Breast epithelium (tissue), 3 donors: ENCODE data around the gene PSAP.

Source experiments
- POLR2A ChIP-seq: fragments of 450-650 bp; IDR thresholded peaks from one replicate; pipeline ENCODE4 v1.6.1; 2016; ENCODE audit warnings: antibody characterized with exemption, mild to moderate bottlenecking, moderate library complexity
- POLR2AphosphoS5 ChIP-seq, 3 donors: sonication (generic); formaldehyde crosslinking; IDR thresholded peaks; one replicate each; pipeline ENCODE4 v1.6.1; 2017; ENCODE audit warnings: antibody characterized with exemption in 3 of 3
- TF ChIP-seq, protein P1 (sequence below), 3 donors: fragments of 450-650 bp; IDR thresholded peaks; one replicate each; pipeline ENCODE4 v1.5.1; 2016 to 2017; ENCODE audit warnings: antibody characterized with exemption in 3 of 3, mild to moderate bottlenecking in 3 of 3, moderate library complexity in 3 of 3

- TF ChIP-seq POLR2AphosphoS5 (IDR thresholded peaks at IDR 0.05) (no peak), POLR2A (no peak)
- TF ChIP-seq, protein P1, sequence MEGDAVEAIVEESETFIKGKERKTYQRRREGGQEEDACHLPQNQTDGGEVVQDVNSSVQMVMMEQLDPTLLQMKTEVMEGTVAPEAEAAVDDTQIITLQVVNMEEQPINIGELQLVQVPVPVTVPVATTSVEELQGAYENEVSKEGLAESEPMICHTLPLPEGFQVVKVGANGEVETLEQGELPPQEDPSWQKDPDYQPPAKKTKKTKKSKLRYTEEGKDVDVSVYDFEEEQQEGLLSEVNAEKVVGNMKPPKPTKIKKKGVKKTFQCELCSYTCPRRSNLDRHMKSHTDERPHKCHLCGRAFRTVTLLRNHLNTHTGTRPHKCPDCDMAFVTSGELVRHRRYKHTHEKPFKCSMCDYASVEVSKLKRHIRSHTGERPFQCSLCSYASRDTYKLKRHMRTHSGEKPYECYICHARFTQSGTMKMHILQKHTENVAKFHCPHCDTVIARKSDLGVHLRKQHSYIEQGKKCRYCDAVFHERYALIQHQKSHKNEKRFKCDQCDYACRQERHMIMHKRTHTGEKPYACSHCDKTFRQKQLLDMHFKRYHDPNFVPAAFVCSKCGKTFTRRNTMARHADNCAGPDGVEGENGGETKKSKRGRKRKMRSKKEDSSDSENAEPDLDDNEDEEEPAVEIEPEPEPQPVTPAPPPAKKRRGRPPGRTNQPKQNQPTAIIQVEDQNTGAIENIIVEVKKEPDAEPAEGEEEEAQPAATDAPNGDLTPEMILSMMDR (IDR thresholded peaks at IDR 0.05), result no peak
These were observed 49.7 kb downstream of the PSAP start for GRCh38 chr10:71801361-71801760.
